ENCODE results near the gene LMNB1. TPM values are rescaled to one million over a fixed set of nuclear protein-coding genes. Genes with fewer than 3 reads are reported as not detected.
A peak's percentile ranks its signal among the peaks of the same experiment; 100 is the strongest.

Gene LMNB1
- total RNA-seq, 1 experiment from 2014 or later, result 31.6 TPM

DNA sequence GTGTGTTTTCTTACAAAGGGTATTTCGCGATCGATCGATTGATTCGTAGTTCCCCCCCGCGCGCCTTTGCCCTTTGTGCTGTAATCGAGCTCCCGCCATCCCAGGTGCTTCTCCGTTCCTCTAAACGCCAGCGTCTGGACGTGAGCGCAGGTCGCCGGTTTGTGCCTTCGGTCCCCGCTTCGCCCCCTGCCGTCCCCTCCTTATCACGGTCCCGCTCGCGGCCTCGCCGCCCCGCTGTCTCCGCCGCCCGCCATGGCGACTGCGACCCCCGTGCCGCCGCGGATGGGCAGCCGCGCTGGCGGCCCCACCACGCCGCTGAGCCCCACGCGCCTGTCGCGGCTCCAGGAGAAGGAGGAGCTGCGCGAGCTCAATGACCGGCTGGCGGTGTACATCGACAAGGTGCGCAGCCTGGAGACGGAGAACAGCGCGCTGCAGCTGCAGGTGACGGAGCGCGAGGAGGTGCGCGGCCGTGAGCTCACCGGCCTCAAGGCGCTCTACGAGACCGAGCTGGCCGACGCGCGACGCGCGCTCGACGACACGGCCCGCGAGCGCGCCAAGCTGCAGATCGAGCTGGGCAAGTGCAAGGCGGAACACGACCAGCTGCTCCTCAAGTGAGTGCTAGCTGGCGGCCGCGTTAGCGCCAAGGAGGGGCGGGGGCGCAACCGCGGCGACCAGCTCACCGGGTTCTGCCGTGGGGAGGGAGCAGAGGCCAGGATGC, 480 bp downstream of the LMNB1 start:
- peaks cover 6% of the 10 kb centered on the region for H3K4me1 Mint-ChIP-seq (ENCODE audit: insufficient read depth, unreplicated experiment)
- TSS peak; percentile 35 for BruUV-seq (replicated peaks)
- H3K9me3 Mint-ChIP-seq (ENCODE audit: unreplicated experiment), result no peaks in the 10 kb centered on the region

DNA sequence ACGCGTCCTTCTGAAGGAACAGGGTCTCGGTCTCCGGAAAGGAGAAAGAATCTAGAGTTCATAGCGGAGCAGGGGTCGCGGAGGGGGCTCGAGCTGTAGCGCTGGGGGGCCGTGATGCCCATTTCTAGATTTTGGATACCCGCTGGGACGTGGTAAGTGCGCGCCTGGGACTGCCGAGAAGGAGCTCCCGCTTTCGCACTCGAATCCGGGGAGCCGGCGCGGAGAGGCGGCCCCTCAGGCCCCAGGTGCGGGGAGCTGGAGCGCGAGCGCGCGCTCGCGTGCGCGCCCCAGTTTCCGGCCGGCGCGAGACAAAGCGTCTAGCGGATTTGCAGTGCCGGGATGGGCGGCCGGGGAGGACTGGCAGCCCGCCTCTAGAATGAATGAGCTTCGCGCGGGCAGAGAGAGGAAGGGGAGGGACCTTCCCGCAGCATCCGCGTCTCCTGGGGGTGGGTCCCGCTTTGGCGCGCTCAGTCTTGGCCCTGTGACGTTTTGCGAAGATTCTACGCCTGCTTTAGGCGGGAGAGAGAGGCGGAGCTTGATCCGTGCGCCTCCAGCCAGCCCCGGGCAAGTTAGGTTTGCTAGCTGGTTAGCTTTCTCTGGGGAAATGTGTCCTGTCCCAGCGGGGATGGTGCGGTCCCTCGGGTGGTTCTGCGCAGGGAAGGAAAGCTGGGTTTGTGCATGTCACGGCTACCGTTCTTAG, 1.2 kb downstream of the LMNB1 start:
- Mint-ChIP-seq H3K27me3 (ENCODE audit: insufficient read depth, unreplicated experiment) (no peaks in the 10 kb centered on the region), H3K27ac (ENCODE audit: low read depth, unreplicated experiment) (peak overlapping the region; percentile 95), H3K4me3 (ENCODE audit: unreplicated experiment) (peak overlapping the region; percentile 100), H3K36me3 (ENCODE audit: insufficient read depth, unreplicated experiment) (no peaks in the 10 kb centered on the region), H3K9me3 (ENCODE audit: unreplicated experiment) (no peaks in the 10 kb centered on the region), H3K4me1 (ENCODE audit: insufficient read depth, unreplicated experiment) (peaks cover 6% of the 10 kb centered on the region)
- no TSS peak for BruUV-seq (replicated peaks)
- ChIA-PET CTCF (interaction anchor here (0.6 to 14.4 kb wide), 25 partner anchors 9 to 776 kb away, joined by 3 to 456 read pairs (median 4); partner anchors contain the start of genes ALDH7A1 and PHAX), POLR2A (interaction anchor here (0.6 to 6.7 kb wide), 38 partner anchors 9 to 1305 kb away, joined by 3 to 137 read pairs (median 4); partner anchors contain the start of genes ALDH7A1, C5orf63, GRAMD2B and PHAX)
- TF ChIP-seq, protein P1, sequence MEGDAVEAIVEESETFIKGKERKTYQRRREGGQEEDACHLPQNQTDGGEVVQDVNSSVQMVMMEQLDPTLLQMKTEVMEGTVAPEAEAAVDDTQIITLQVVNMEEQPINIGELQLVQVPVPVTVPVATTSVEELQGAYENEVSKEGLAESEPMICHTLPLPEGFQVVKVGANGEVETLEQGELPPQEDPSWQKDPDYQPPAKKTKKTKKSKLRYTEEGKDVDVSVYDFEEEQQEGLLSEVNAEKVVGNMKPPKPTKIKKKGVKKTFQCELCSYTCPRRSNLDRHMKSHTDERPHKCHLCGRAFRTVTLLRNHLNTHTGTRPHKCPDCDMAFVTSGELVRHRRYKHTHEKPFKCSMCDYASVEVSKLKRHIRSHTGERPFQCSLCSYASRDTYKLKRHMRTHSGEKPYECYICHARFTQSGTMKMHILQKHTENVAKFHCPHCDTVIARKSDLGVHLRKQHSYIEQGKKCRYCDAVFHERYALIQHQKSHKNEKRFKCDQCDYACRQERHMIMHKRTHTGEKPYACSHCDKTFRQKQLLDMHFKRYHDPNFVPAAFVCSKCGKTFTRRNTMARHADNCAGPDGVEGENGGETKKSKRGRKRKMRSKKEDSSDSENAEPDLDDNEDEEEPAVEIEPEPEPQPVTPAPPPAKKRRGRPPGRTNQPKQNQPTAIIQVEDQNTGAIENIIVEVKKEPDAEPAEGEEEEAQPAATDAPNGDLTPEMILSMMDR (IDR thresholded peaks at IDR 0.05; ENCODE audit: unreplicated experiment), result no peak
- intact Hi-C loops (cut with micrococcal nuclease), result loop anchor here (2.0 to 5.0 kb wide), 2 partner anchors 25 to 176 kb away; partner anchors contain the start of gene PHAX
- DNase-seq (ENCODE audit: unreplicated experiment), result peak; percentile 99

More for the DNA sequence above, 480 bp downstream of the LMNB1 start:
- intact Hi-C loops (cut with micrococcal nuclease), result loop anchor here (5.0 kb wide), 1 partner anchor 175 kb away; the partner anchor contains the start of gene PHAX
- Mint-ChIP-seq H3K27me3 (ENCODE audit: insufficient read depth, unreplicated experiment) (no peaks in the 10 kb centered on the region), H3K4me3 (ENCODE audit: unreplicated experiment) (peak overlapping the region; percentile 100), H3K36me3 (ENCODE audit: insufficient read depth, unreplicated experiment) (no peaks in the 10 kb centered on the region), H3K27ac (ENCODE audit: low read depth, unreplicated experiment) (peak overlapping the region; percentile 95)
- TF ChIP-seq, protein P1 (IDR thresholded peaks at IDR 0.05; ENCODE audit: unreplicated experiment), result no peak
- ChIA-PET POLR2A (interaction anchor here (0.7 to 6.7 kb wide), 36 partner anchors 9 to 1305 kb away, joined by 3 to 137 read pairs (median 4); partner anchors contain the start of genes ALDH7A1, GRAMD2B and PHAX), CTCF (interaction anchor here (0.6 to 14.4 kb wide), 23 partner anchors 10 to 755 kb away, joined by 3 to 456 read pairs (median 5); partner anchors contain the start of genes ALDH7A1 and PHAX)
- DNase-seq (ENCODE audit: unreplicated experiment), result peak; percentile 64

DNA sequence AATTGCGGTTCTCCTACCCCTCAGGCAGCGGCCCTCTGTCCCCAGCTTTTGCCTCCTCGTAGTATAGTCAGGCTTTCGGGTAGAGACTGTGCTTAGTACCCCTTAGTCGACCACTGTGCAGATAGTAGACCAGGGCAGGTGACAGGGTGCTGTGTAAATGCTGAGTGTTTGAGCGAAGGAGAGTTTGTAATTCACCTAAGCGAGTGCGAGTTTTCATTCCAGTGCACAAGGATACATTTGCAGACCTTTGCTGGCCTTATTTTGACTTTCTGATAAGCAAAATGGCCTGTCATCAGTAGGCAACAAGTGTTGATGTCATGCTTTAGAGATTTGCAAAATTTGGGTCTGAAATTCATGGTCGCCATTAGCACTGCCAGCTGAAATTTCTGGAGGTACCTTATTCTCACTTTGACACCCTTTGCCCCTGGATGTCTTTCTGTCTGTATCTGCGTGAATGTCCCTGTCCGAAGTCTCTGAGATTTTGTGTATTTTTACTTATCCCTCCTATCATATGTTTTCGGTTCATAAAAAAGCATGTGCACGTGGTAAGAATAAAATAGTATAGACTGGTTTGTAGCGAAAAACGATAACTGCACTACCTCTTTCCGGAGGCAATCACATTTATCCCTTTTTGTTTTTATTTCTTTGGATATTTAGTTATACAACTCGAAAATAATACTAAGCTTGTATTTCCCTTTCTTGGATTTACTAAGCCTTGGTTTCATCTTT, 1.9 kb downstream of the LMNB1 start:
- Mint-ChIP-seq H3K9me3 (ENCODE audit: unreplicated experiment) (no peaks in the 10 kb centered on the region), H3K4me1 (ENCODE audit: insufficient read depth, unreplicated experiment) (peaks cover 10% of the 10 kb centered on the region), H3K27ac (ENCODE audit: low read depth, unreplicated experiment) (peak overlapping the region; percentile 95), H3K36me3 (ENCODE audit: insufficient read depth, unreplicated experiment) (no peaks in the 10 kb centered on the region), H3K27me3 (ENCODE audit: insufficient read depth, unreplicated experiment) (no peaks in the 10 kb centered on the region), H3K4me3 (ENCODE audit: unreplicated experiment) (peak overlapping the region; percentile 100)
- intact Hi-C loops (cut with micrococcal nuclease), result loop anchor here (2.0 to 5.0 kb wide), 2 partner anchors 24 to 177 kb away; partner anchors contain the start of gene PHAX
- TF ChIP-seq, protein P1 (IDR thresholded peaks at IDR 0.05; ENCODE audit: unreplicated experiment), result no peak
- POLR2A ChIA-PET, result interaction anchor here (0.6 to 6.7 kb wide), 30 partner anchors 8 to 700 kb away, joined by 3 to 137 read pairs (median 4); partner anchors contain the start of genes ALDH7A1, C5orf63, GRAMD2B and PHAX
- CTCF ChIA-PET, result interaction anchor here (0.6 to 14.4 kb wide), 23 partner anchors 15 to 775 kb away, joined by 3 to 456 read pairs (median 4); partner anchors contain the start of genes ALDH7A1 and PHAX
- no peak for DNase-seq (ENCODE audit: unreplicated experiment)
- no TSS peak for BruUV-seq (replicated peaks)
